H9 (cell line): Measurements from ENCODE around the gene VGLL3. TPM values are rescaled to one million over a fixed set of nuclear protein-coding genes. Genes with fewer than 3 reads are reported as not detected.

Experiments used
- DNase-seq: peaks from one replicate; pipeline ENCODE4 v3.0.0-alpha.2; 2017
- H2AFZ ChIP-seq: one replicate; pipeline ENCODE4 v1.6.1; 2013; ENCODE audit warnings: mild to moderate bottlenecking, low read length, control low read depth, moderate library complexity
- H2AK5ac ChIP-seq: 2 replicates; pipeline ENCODE4 v1.6.1; 2013; ENCODE audit warnings: low read length, control low read depth, mixed read lengths; ENCODE audit not compliant: insufficient read length
- H2BK120ac ChIP-seq: one replicate; pipeline ENCODE4 v1.6.1; 2013; ENCODE audit warnings: low read depth, mild to moderate bottlenecking, low read length, control low read depth, inconsistent platforms; ENCODE audit not compliant: poor library complexity, severe bottlenecking
- H2BK12ac ChIP-seq: 2 replicates; pipeline ENCODE4 v1.6.1; 2013; ENCODE audit warnings: low read length, control low read depth, mixed read lengths, low read depth; ENCODE audit not compliant: insufficient read length
- H2BK15ac ChIP-seq: 2 replicates; pipeline ENCODE4 v1.6.1; 2013; ENCODE audit warnings: low read depth, low read length, control low read depth
- H2BK20ac ChIP-seq: one replicate; pipeline ENCODE4 v1.6.1; 2013; ENCODE audit warnings: low read depth, mild to moderate bottlenecking, low read length, control low read depth, inconsistent platforms; ENCODE audit not compliant: poor library complexity, severe bottlenecking
- H2BK5ac ChIP-seq: 2 replicates; pipeline ENCODE4 v1.6.1; 2013; ENCODE audit warnings: low read length, control low read depth, mixed read lengths; ENCODE audit not compliant: insufficient read length
- H3K14ac ChIP-seq: 2 replicates; pipeline ENCODE4 v1.6.1; 2013; ENCODE audit warnings: low read length, control low read depth; ENCODE audit not compliant: insufficient read depth
- H3K18ac ChIP-seq: 2 replicates; pipeline ENCODE4 v1.6.1; 2013; ENCODE audit warnings: low read depth, mild to moderate bottlenecking, mixed read lengths, low read length, control low read depth; ENCODE audit not compliant: insufficient read length
- H3K23ac ChIP-seq: 2 replicates; pipeline ENCODE4 v1.6.1; 2013; ENCODE audit warnings: low read length, control low read depth, mixed read lengths, low read depth; ENCODE audit not compliant: insufficient read length
- H3K23me2 ChIP-seq: 2 replicates; pipeline ENCODE4 v1.6.1; 2013; ENCODE audit warnings: low read depth, mild to moderate bottlenecking, mixed read lengths, low read length, control low read depth; ENCODE audit not compliant: insufficient read length, poor library complexity, severe bottlenecking
- H3K27ac ChIP-seq: 2 replicates; pipeline ENCODE4 v1.5.1; 2013; ENCODE audit warnings: low read length, control low read depth, mixed read lengths, low read depth; ENCODE audit not compliant: insufficient read length
- H3K27me3 ChIP-seq: 2 replicates; pipeline ENCODE4 v1.6.1; 2013; ENCODE audit warnings: low read length, control low read depth, inconsistent platforms; ENCODE audit not compliant: insufficient read depth
- H3K4ac ChIP-seq: 2 replicates; pipeline ENCODE4 v1.6.1; 2013; ENCODE audit warnings: low read depth, mild to moderate bottlenecking, control low read depth, inconsistent platforms, low read length, moderate library complexity
- H3K4me1 ChIP-seq: 2 replicates; pipeline ENCODE4 v1.6.1; 2013; ENCODE audit warnings: low read length, control low read depth, inconsistent platforms; ENCODE audit not compliant: insufficient read depth
- H3K4me2 ChIP-seq: 2 replicates; pipeline ENCODE4 v1.6.1; 2013; ENCODE audit warnings: low read length, control low read depth, mixed read lengths; ENCODE audit not compliant: insufficient read length, insufficient read depth
- H3K56ac ChIP-seq: 2 replicates; pipeline ENCODE4 v1.6.1; 2013; ENCODE audit warnings: low read depth, mild to moderate bottlenecking, mixed read lengths, low read length, control low read depth; ENCODE audit not compliant: insufficient read length
- H3K79me1 ChIP-seq: 2 replicates; pipeline ENCODE4 v1.6.1; 2013; ENCODE audit warnings: low read depth, mild to moderate bottlenecking, moderate library complexity, low read length, control low read depth, inconsistent platforms; ENCODE audit not compliant: insufficient read depth, poor library complexity, severe bottlenecking
- H3K79me2 ChIP-seq: 2 replicates; pipeline ENCODE4 v1.6.1; 2013; ENCODE audit warnings: low read length, control low read depth, inconsistent platforms; ENCODE audit not compliant: insufficient read depth
- H3K9ac ChIP-seq: 2 replicates; pipeline ENCODE4 v1.6.1; 2013; ENCODE audit warnings: low read length, control low read depth, mixed read lengths; ENCODE audit not compliant: insufficient read length; ENCODE audit errors: extremely low read depth
- H3K9me3 ChIP-seq: one replicate; pipeline ENCODE4 v1.6.1; 2013; ENCODE audit warnings: low read depth, low read length, inconsistent platforms; ENCODE audit not compliant: control insufficient read depth
- H3T11ph ChIP-seq: one replicate; pipeline ENCODE4 v1.6.1; 2013; ENCODE audit warnings: mild to moderate bottlenecking, low read length, control low read depth, inconsistent platforms
- H4K20me1 ChIP-seq: one replicate; pipeline ENCODE4 v1.6.1; 2013; ENCODE audit not compliant: control insufficient read depth, insufficient read length, insufficient read depth
- H4K5ac ChIP-seq: 2 replicates; pipeline ENCODE4 v1.6.1; 2013; ENCODE audit warnings: low read depth, mild to moderate bottlenecking, mixed read lengths, low read length, control low read depth; ENCODE audit not compliant: insufficient read length
- H4K8ac ChIP-seq: replicated peaks from 2 replicates; pipeline ENCODE4 v1.6.1; 2013; ENCODE audit warnings: low read length, control low read depth, mixed read lengths, low read depth; ENCODE audit not compliant: insufficient read length
- H4K91ac ChIP-seq: 2 replicates; pipeline ENCODE4 v1.6.1; 2013; ENCODE audit warnings: low read depth, mild to moderate bottlenecking, moderate library complexity, mixed read lengths, low read length, control low read depth; ENCODE audit not compliant: insufficient read length
- H3K27ac Mint-ChIP-seq, 3 experiments: 2 replicates in 2 of 3; 3 replicates in 1 of 3; pipeline ENCODE4 v1.8.0; 2020 to 2021; ENCODE audit warnings: mixed read lengths in 3 of 3, mild to moderate bottlenecking in 1 of 3, moderate library complexity in 1 of 3
- H3K27me3 Mint-ChIP-seq: 2 replicates; pipeline ENCODE4 v1.8.0; 2021; ENCODE audit warnings: low read depth, mild to moderate bottlenecking, moderate library complexity, mixed read lengths
- H3K36me3 Mint-ChIP-seq, 3 experiments: 2 replicates in 2 of 3; 3 replicates in 1 of 3; pipeline ENCODE4 v1.8.0; 2020 to 2021; ENCODE audit warnings: low read depth in 3 of 3, mixed read lengths in 3 of 3; ENCODE audit not compliant: insufficient read depth in 1 of 3
- H3K4me1 Mint-ChIP-seq, 2 experiments: 2 replicates each; pipeline ENCODE4 v1.8.0; 2020; ENCODE audit warnings: mixed read lengths in 2 of 2
- H3K4me3 Mint-ChIP-seq, 2 experiments: 2 replicates in 1 of 2; 3 replicates in 1 of 2; pipeline ENCODE4 v1.8.0; 2020 to 2021; ENCODE audit warnings: mild to moderate bottlenecking in 2 of 2, mixed read lengths in 2 of 2, moderate library complexity in 1 of 2
- H3K9me3 Mint-ChIP-seq, 2 experiments: 2 replicates in 1 of 2; 3 replicates in 1 of 2; pipeline ENCODE4 v1.8.0; 2020; ENCODE audit warnings: mild to moderate bottlenecking in 2 of 2, mixed read lengths in 2 of 2, moderate library complexity in 1 of 2
- WGBS: extraction: QIAGEN DNeasy Blood & Tissue Kit; methylation state at CpG from one replicate; pipeline ENCODE4 v1.1.7; 2013; ENCODE audit warnings: missing lambda C conversion rate, low lambda C conversion rate, mixed read lengths; ENCODE audit not compliant: insufficient read length; ENCODE audit errors: extremely low coverage; 5-methylcytosine and 5-hydroxymethylcytosine counted together
- long read RNA-seq: library from polyadenylated mRNA; unstranded; transcript quantifications from one replicate; pipeline ENCODE4 v2.0.0, GENCODE V29; 2020
- total RNA-seq: library from RNA; stranded (reverse); gene quantifications from 2 replicates; pipeline ENCODE4 v1.2.1, GENCODE V29; 2021
- TF ChIP-seq, protein P1 (sequence below): fragments of 200-600 bp; sonication (generic); conservative IDR thresholded peaks from 3 replicates; pipeline ENCODE4 v1.8.0; 2021; ENCODE audit warnings: antibody characterized with exemption, mild to moderate bottlenecking

The VGLL3 gene, protein sequence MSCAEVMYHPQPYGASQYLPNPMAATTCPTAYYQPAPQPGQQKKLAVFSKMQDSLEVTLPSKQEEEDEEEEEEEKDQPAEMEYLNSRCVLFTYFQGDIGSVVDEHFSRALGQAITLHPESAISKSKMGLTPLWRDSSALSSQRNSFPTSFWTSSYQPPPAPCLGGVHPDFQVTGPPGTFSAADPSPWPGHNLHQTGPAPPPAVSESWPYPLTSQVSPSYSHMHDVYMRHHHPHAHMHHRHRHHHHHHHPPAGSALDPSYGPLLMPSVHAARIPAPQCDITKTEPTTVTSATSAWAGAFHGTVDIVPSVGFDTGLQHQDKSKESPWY
- total RNA-seq, result 19.5 and 19.7 TPM in 2 replicates
- long read RNA-seq, partial matches to known transcripts, result 1 of 10 reads
- long read RNA-seq, other reads (novel, unspliced or antisense), result 9 of 10 reads

DNA sequence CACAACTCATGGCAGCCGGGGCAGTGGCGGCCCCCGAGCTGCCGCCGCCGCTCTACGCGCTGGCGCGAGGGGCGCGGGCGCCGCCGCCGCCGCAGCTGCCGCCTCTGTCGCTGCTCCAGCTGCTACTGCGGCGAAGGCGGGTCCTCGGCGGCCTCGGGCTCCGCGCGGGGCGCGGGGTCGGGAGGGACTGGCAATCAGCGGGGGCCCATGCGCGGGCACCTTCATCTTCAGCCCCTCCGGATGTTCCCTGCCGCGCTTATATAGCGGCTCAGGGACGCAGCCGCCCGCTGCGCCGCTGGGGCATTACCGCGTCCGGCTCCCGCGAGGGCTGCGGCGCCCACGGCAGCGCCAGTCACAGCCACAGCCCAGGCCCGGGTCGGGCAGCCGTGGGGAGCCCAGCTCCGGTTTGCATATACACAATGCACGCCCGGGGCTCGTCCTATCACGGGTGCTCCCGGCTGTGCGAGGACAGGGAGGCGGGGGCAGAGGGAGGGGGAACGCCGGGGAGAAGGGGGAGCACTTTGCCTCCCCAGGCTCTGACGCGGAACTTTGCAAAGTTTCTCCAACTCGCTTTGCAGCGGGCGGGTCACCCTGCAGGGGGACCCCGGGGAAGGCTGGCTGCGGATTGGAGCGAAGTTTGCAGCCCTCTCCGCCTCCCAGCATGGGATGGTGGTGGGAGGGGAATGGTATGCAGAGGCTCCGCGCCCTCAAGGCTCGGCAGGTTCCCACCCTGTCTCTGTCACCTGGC, at the start of gene VGLL3:
VGLL3 (minus strand) TSS at position 416 of the 748 bp plus-strand sequence; CDS start at position 10, 406 bp downstream.
- Histone ChIP-seq H3K4ac (no peak within 1 kb of the TSS), H4K5ac (no peak within 1 kb of the TSS), H2BK12ac (no peak within 1 kb of the TSS), H2BK120ac (no peak within 1 kb of the TSS), H3K4me1 (no peaks in the 10 kb centered on the region), H3K27me3 (no peaks in the 10 kb centered on the region; the same call in 1 of the 2 replicates), H3K14ac (peak within 1 kb of the TSS; percentile 73), H2AFZ (no peak within 1 kb of the TSS), H3K4me2 (peak within 1 kb of the TSS; percentile 82), H3T11ph (no peak within 1 kb of the TSS), H3K56ac (no peak within 1 kb of the TSS), H4K20me1 (no peaks in the 10 kb centered on the region), H4K8ac (no peak within 1 kb of the TSS), H3K23me2 (peaks cover 7% of the 10 kb centered on the region), H3K18ac (peak within 1 kb of the TSS; percentile 48), H3K9ac (peak within 1 kb of the TSS; percentile 33), H3K79me1 (no peaks in the 10 kb centered on the region), H2BK15ac (no peak within 1 kb of the TSS), H2AK5ac (no peak within 1 kb of the TSS), H3K23ac (no peak within 1 kb of the TSS), H3K27ac (no peak within 1 kb of the TSS), H3K9me3 (no peaks in the 10 kb centered on the region), H4K91ac (no peak within 1 kb of the TSS), H2BK20ac (no peak within 1 kb of the TSS), H2BK5ac (no peak within 1 kb of the TSS), H3K79me2 (no peaks in the 10 kb centered on the region; the same call in 1 of the 2 replicates)
- Mint-ChIP-seq H3K27ac (peak within 1 kb of the TSS; percentile 13 to 93 (median 93); a peak in 5 of 7 replicates), H3K27me3 (peaks cover 17% of the 10 kb centered on the region), H3K4me1 (peaks cover 22 to 26% of the 10 kb centered on the region in 2 experiments), H3K36me3 (no peaks in the 10 kb centered on the region), H3K9me3 (no peaks in the 10 kb centered on the region), H3K4me3 (peak within 1 kb of the TSS; percentile 74 to 87)
- no CpG with 5 or more reads among the region's 77 CpGs for WGBS
- TF ChIP-seq, protein P1, sequence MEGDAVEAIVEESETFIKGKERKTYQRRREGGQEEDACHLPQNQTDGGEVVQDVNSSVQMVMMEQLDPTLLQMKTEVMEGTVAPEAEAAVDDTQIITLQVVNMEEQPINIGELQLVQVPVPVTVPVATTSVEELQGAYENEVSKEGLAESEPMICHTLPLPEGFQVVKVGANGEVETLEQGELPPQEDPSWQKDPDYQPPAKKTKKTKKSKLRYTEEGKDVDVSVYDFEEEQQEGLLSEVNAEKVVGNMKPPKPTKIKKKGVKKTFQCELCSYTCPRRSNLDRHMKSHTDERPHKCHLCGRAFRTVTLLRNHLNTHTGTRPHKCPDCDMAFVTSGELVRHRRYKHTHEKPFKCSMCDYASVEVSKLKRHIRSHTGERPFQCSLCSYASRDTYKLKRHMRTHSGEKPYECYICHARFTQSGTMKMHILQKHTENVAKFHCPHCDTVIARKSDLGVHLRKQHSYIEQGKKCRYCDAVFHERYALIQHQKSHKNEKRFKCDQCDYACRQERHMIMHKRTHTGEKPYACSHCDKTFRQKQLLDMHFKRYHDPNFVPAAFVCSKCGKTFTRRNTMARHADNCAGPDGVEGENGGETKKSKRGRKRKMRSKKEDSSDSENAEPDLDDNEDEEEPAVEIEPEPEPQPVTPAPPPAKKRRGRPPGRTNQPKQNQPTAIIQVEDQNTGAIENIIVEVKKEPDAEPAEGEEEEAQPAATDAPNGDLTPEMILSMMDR, result peak; percentile 46; the same call in 2 of the 3 replicates
- DNase-seq, result peak; percentile 92
